Measurements from ENCODE around the gene RPS6KA1. TPM values are rescaled to one million over a fixed set of nuclear protein-coding genes. Genes with fewer than 3 reads are reported as not detected.

RPS6KA1 gene
- total and polyA plus RNA-seq, 10 of the 15 experiments (the other 5 are each of a cell fraction or from before 2014, with no cell fraction given): 5.0 to 136 (median 91.5) TPM

GRCh38 chr1:26616881-26617280 lies 87.3 kb downstream of the RPS6KA1 start:
- SMC1A ChIA-PET (ENCODE audit: uncharacterized antibody, unreplicated experiment): interaction anchor here (1.0 to 1.3 kb wide), 3 partner anchors 74 to 262 kb away, joined by 3 to 4 read pairs (median 3); no protein-coding TSS in a partner anchor
- H2AFZ ChIP-seq (ENCODE audit: control insufficient read depth, low read depth, low read length): no peak overlapping the region
- no peaks in the 10 kb centered on the region for H3K27me3 ChIP-seq (replicated peaks in 1 of 2; ENCODE audit: control insufficient read depth in 2 of 2, insufficient read depth in 2 of 2, low read length in 1 of 2)
- CTCF ChIA-PET: interaction anchor here (1.0 to 3.2 kb wide), 5 partner anchors 8 to 173 kb away, joined by 3 to 37 read pairs (median 5); partner anchors contain the start of gene PIGV
- H3K4me1 ChIP-seq (ENCODE audit: control insufficient read depth, insufficient read depth, low read length): peaks cover 13% of the 10 kb centered on the region
- in situ Hi-C loops (cut with MboI): no loop called here
- H3K9me3 ChIP-seq (replicated peaks; ENCODE audit: control insufficient read depth, insufficient read depth, low read length): no peaks in the 10 kb centered on the region
- no peak for ATAC-seq
- H3K36me3 ChIP-seq (ENCODE audit: control insufficient read depth in 2 of 2, insufficient read depth in 2 of 2, low read length in 1 of 2): no peaks in the 10 kb centered on the region
- intact Hi-C loops (cut with micrococcal nuclease; ENCODE audit: unreplicated experiment): no loop called here
- 72% methylated on average over 2 of the region's 2 CpGs for WGBS (ENCODE audit: insufficient coverage, insufficient replicate concordance, low lambda C conversion rate, missing lambda C conversion rate)
- H3K27ac ChIP-seq (ENCODE audit: control insufficient read depth, insufficient read depth): no peak overlapping the region
- FAIRE-seq: no peak
- no peak overlapping the region for H3K4me2 ChIP-seq (ENCODE audit: control insufficient read depth, insufficient read depth)
- H3K4me3 ChIP-seq: no peak overlapping the region
- H3K79me2 ChIP-seq (ENCODE audit: control insufficient read depth, insufficient read depth, low read length): no peaks in the 10 kb centered on the region
- no peaks in the 10 kb centered on the region for H4K20me1 ChIP-seq (ENCODE audit: control insufficient read depth, insufficient read depth)
- H3K9ac ChIP-seq (ENCODE audit: control insufficient read depth, insufficient read depth, low read length): no peak overlapping the region
- POLR2A ChIA-PET: interaction anchor here (1.9 kb wide), 1 partner anchor 13 kb away, joined by 4 read pairs; no protein-coding TSS in a partner anchor
- RAD21 ChIA-PET (ENCODE audit: unreplicated experiment): interaction anchor here (1.5 to 3.2 kb wide), 4 partner anchors 14 to 142 kb away, joined by 3 to 24 read pairs (median 10); no protein-coding TSS in a partner anchor
- BruUV-seq (replicated peaks): no TSS peak
- TF ChIP-seq ZBTB40 (IDR thresholded peaks at IDR 0.05; ENCODE audit: borderline replicate concordance) (no peak), FOXK2 (IDR thresholded peaks at IDR 0.05) (no peak), EZH2 (IDR thresholded peaks at IDR 0.05; ENCODE audit: borderline replicate concordance, control insufficient read depth, low read depth, low read length) (no peak), STAT1 (conservative IDR thresholded peaks at IDR 0.05) (no peak), REST (IDR thresholded peaks at IDR 0.05; ENCODE audit: low read depth, low read length) (no peak), MYC (IDR thresholded peaks at IDR 0.05; ENCODE audit: insufficient read depth, insufficient read length, insufficient replicate concordance, low read length, severe bottlenecking) (no peak), SIN3A (IDR thresholded peaks at IDR 0.05; ENCODE audit: low read depth, low read length) (no peak)
- TF ChIP-seq, protein P1, sequence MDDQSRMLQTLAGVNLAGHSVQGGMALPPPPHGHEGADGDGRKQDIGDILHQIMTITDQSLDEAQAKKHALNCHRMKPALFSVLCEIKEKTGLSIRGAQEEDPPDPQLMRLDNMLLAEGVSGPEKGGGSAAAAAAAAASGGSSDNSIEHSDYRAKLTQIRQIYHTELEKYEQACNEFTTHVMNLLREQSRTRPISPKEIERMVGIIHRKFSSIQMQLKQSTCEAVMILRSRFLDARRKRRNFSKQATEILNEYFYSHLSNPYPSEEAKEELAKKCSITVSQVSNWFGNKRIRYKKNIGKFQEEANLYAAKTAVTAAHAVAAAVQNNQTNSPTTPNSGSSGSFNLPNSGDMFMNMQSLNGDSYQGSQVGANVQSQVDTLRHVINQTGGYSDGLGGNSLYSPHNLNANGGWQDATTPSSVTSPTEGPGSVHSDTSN (IDR thresholded peaks at IDR 0.05; ENCODE audit: insufficient replicate concordance, low read depth, low read length): no peak
- no peak for DNase-seq (ENCODE audit: low read depth, low spot score)
